ENCODE results near the gene PCTP.
A peak's percentile ranks its signal among the peaks of the same experiment; 100 is the strongest.

Gene PCTP

GRCh38 chr17:55727920-55728319 is 22.9 kb upstream of the PCTP start:
- no peak for DNase-seq (ENCODE audit: low spot score)

GRCh38 chr17:55728361-55728760 is 22.5 kb upstream of the PCTP start:
- DNase-seq (ENCODE audit: low spot score), result no peak

- DNase-seq (ENCODE audit: low spot score), result no peak
Observed at GRCh38 chr17:55728833-55729232, 22.0 kb upstream of the PCTP start.

- no peak for DNase-seq (ENCODE audit: low spot score)
Observed at GRCh38 chr17:55729484-55729883, 21.4 kb upstream of the PCTP start.

GRCh38 chr17:55730380-55730779 is 20.5 kb upstream of the PCTP start:
- DNase-seq (ENCODE audit: low spot score), result no peak

GRCh38 chr17:55730808-55731207 is 20.0 kb upstream of the PCTP start:
- DNase-seq (ENCODE audit: low spot score), result no peak

- DNase-seq (ENCODE audit: low spot score), result no peak
Observed at GRCh38 chr17:55731586-55732250, 19.1 kb upstream of the PCTP start.

GRCh38 chr17:55734128-55734781 is 16.6 kb upstream of the PCTP start:
- DNase-seq (ENCODE audit: low spot score), result no peak

- DNase-seq (ENCODE audit: low spot score), result peak; percentile 21
Observed at GRCh38 chr17:55735731-55736405, 15.0 kb upstream of the PCTP start.

- DNase-seq (ENCODE audit: low spot score), result no peak
Observed at GRCh38 chr17:55737976-55738501, 12.8 kb upstream of the PCTP start.

- no peak for DNase-seq (ENCODE audit: low spot score)
Observed at GRCh38 chr17:55740511-55741355, 10.1 kb upstream of the PCTP start.

- no peak for DNase-seq (ENCODE audit: low spot score)
Observed at GRCh38 chr17:55741356-55741700, 9.5 kb upstream of the PCTP start.

GRCh38 chr17:55742272-55743102 is 8.4 kb upstream of the PCTP start:
- no peak for DNase-seq (ENCODE audit: low spot score)

- DNase-seq (ENCODE audit: low spot score), result no peak
Observed at GRCh38 chr17:55743103-55743679, 7.7 kb upstream of the PCTP start.

- DNase-seq (ENCODE audit: low spot score), result no peak
Observed at GRCh38 chr17:55745258-55745657, 5.6 kb upstream of the PCTP start.

GRCh38 chr17:55746466-55746865 is 4.4 kb upstream of the PCTP start:
- no peak for DNase-seq (ENCODE audit: low spot score)

- no peak for DNase-seq (ENCODE audit: low spot score)
Observed at GRCh38 chr17:55747209-55747608, 3.6 kb upstream of the PCTP start.

GRCh38 chr17:55748841-55749240 is 2.0 kb upstream of the PCTP start:
- DNase-seq (ENCODE audit: low spot score), result no peak

- no peak for DNase-seq (ENCODE audit: low spot score)
Observed at GRCh38 chr17:55749985-55750384, 866 bp upstream of the PCTP start.

- no peak for DNase-seq (ENCODE audit: low spot score)
Observed at GRCh38 chr17:55751720-55752250, 934 bp downstream of the PCTP start.

GRCh38 chr17:55756689-55757088 is 5.8 kb downstream of the PCTP start:
- DNase-seq (ENCODE audit: low spot score), result no peak

Measured in cerebellar cortex (tissue), 1 donor.